HepG2 (cell line): ENCODE results near the gene RNF4. TPM values are rescaled to one million over a fixed set of nuclear protein-coding genes. Genes with fewer than 3 reads are reported as not detected.

Experiments
- ELF1 ChIP-seq: sonication (generic); formaldehyde crosslinking; IDR thresholded peaks from 2 replicates; pipeline ENCODE4 v1.4.0; 2020; ENCODE audit warnings: missing genetic modification reagents
- HMG20A ChIP-seq: IDR thresholded peaks from 2 replicates; pipeline ENCODE4 v1.6.1; 2016; ENCODE audit warnings: borderline replicate concordance
- IKZF4 ChIP-seq: sonication (generic); formaldehyde crosslinking; IDR thresholded peaks from 2 replicates; pipeline ENCODE4 v1.5.1; 2020; ENCODE audit warnings: borderline replicate concordance, mild to moderate bottlenecking, low read depth, missing genetic modification reagents; ENCODE audit errors: not compliant biosample characterization
- KAT7 ChIP-seq: IDR thresholded peaks from 2 replicates; pipeline ENCODE4 v1.6.1; 2018; ENCODE audit warnings: borderline replicate concordance, missing compliant biosample characterization
- MAZ ChIP-seq, 2 experiments: sonication (generic) in 1 of 2; formaldehyde crosslinking in 1 of 2; IDR thresholded peaks; 2 replicates each; pipeline versions ENCODE4 v1.5.0 to v1.6.1; 2012 to 2020; ENCODE audit warnings: low read depth in 2 of 2, mild to moderate bottlenecking in 2 of 2, borderline replicate concordance in 1 of 2, improper control_type of control experiment in 1 of 2, low read length in 1 of 2, missing genetic modification reagents in 1 of 2, moderate library complexity in 1 of 2
- NFYB ChIP-seq: sonication (generic); formaldehyde crosslinking; IDR thresholded peaks from 2 replicates; pipeline ENCODE4 v1.4.0; 2020; ENCODE audit warnings: missing genetic modification reagents
- NONO ChIP-seq, 2 experiments: fragments of 450-650 bp in 1 of 2; sonication (generic) in 1 of 2; formaldehyde crosslinking in 1 of 2; IDR thresholded peaks in 1 of 2; conservative IDR thresholded peaks in 1 of 2; 2 replicates each; pipeline versions ENCODE4 v1.6.1 to v1.8.0; 2017 to 2022; ENCODE audit warnings: mild to moderate bottlenecking in 1 of 2, missing genetic modification reagents in 1 of 2, moderate library complexity in 1 of 2
- TERF1 ChIP-seq: sonication (generic); formaldehyde crosslinking; IDR thresholded peaks from 2 replicates; pipeline ENCODE4 v1.8.0; 2022; ENCODE audit warnings: mild to moderate bottlenecking, missing genetic modification reagents, moderate library complexity
- ZBTB40 ChIP-seq, 2 experiments: fragments of 450-650 bp in 1 of 2; sonication (generic) in 1 of 2; formaldehyde crosslinking in 1 of 2; IDR thresholded peaks; 2 replicates each; pipeline versions ENCODE4 v1.6.1 to v1.8.0; 2016 to 2022; ENCODE audit warnings: antibody characterized with exemption in 1 of 2, mild to moderate bottlenecking in 1 of 2, missing genetic modification reagents in 1 of 2
- ZBTB42 ChIP-seq: sonication (generic); formaldehyde crosslinking; IDR thresholded peaks from 2 replicates; pipeline ENCODE4 v1.5.0; 2020; ENCODE audit warnings: mild to moderate bottlenecking, missing genetic modification reagents
- ZFP36 ChIP-seq: fragments of 150-350 bp; IDR thresholded peaks from 2 replicates; pipeline ENCODE4 v1.6.1; 2018; ENCODE audit warnings: borderline replicate concordance, low read length, low read depth; ENCODE audit not compliant: partially characterized antibody
- ZNF317 ChIP-seq: sonication (generic); formaldehyde crosslinking; IDR thresholded peaks from 2 replicates; pipeline ENCODE4 v1.5.0; 2020; ENCODE audit warnings: mild to moderate bottlenecking, missing genetic modification reagents
- ZNF547 ChIP-seq: sonication (generic); formaldehyde crosslinking; IDR thresholded peaks from 2 replicates; pipeline ENCODE4 v1.5.1; 2020; ENCODE audit warnings: mild to moderate bottlenecking, missing genetic modification reagents
- ZNF781 ChIP-seq: sonication (generic); formaldehyde crosslinking; IDR thresholded peaks from 2 replicates; pipeline ENCODE4 v1.5.1; 2020; ENCODE audit warnings: borderline replicate concordance, mild to moderate bottlenecking, missing genetic modification reagents; ENCODE audit errors: not compliant biosample characterization
- ZSCAN30 ChIP-seq: sonication (generic); formaldehyde crosslinking; IDR thresholded peaks from 2 replicates; pipeline ENCODE4 v1.5.0; 2020; ENCODE audit warnings: mild to moderate bottlenecking, missing genetic modification reagents
- polyA plus RNA-seq, 8 experiments: library from polyadenylated mRNA; depleted of rRNA in 3 of 8; stranded (reverse) in 7 of 8; unstranded in 1 of 8; fragments of >200 nt; fragmentation: Illumina TruSeq in 4 of 8; extraction: Trizol in 4 of 8; gene quantifications; 2 replicates each; pipeline versions ENCODE4 v1.2.1 to v1.2.3, GENCODE V29; 2011 to 2016; ENCODE audit warnings: low read depth in 4 of 8, missing spikeins in 1 of 8, mixed read lengths in 1 of 8; ENCODE audit not compliant: insufficient read depth in 1 of 8
- total RNA-seq, 5 experiments: library from RNA; depleted of rRNA; stranded (reverse); fragments of >200 nt; fragmentation: Illumina TruSeq; extraction: Trizol; gene quantifications; 2 replicates each; pipeline ENCODE4 v1.2.3, GENCODE V29; 2016; ENCODE audit warnings: low read depth in 1 of 5

RNF4 gene
- total and polyA plus RNA-seq, 2 of the 13 experiments (the other 11 are each of a cell fraction or from before 2014, with no cell fraction given), result 38.1 to 45.1 TPM

GRCh38 chr4:2468456-2469191 lies at the start of gene RNF4 (continued):
- TF ChIP-seq ELF1 (CRISPR knock-in tag), result peak; percentile 94
- TF ChIP-seq ZNF781 (CRISPR knock-in tag), result no peak
- no peak for TF ChIP-seq ZFP36
- TF ChIP-seq IKZF4 (CRISPR knock-in tag), result peak; percentile 91
- TF ChIP-seq ZBTB40 (IDR thresholded peaks at IDR 0.05), result peak; percentile 41; the same call in 1 of the 2 replicates
- TF ChIP-seq ZBTB40 (CRISPR knock-in tag; IDR thresholded peaks at IDR 0.05), result peak; percentile 21
- no peak for TF ChIP-seq ZNF317 (CRISPR knock-in tag)
- peak; percentile 39; the same call in 1 of the 2 replicates for TF ChIP-seq MAZ (IDR thresholded peaks at IDR 0.05; ENCODE audit: borderline replicate concordance, low read depth, low read length)
- TF ChIP-seq MAZ (CRISPR knock-in tag; IDR thresholded peaks at IDR 0.05; ENCODE audit: low read depth), result no peak
- no peak for TF ChIP-seq NONO (IDR thresholded peaks at IDR 0.05)
- TF ChIP-seq NONO (CRISPR knock-in tag; conservative IDR thresholded peaks at IDR 0.05), result no peak
- no peak for TF ChIP-seq KAT7 (CRISPR knock-in tag)
- TF ChIP-seq ZNF547 (CRISPR knock-in tag), result peak; percentile 96
- TF ChIP-seq NFYB (CRISPR knock-in tag), result peak; percentile 95
- TF ChIP-seq HMG20A (CRISPR knock-in tag), result no peak
- TF ChIP-seq TERF1 (CRISPR knock-in tag), result no peak
- no peak for TF ChIP-seq ZSCAN30 (CRISPR knock-in tag)
- no peak for TF ChIP-seq ZBTB42 (CRISPR knock-in tag)
